Osteoblast (primary cell): ENCODE measurements around the gene TEX13B. TPM values are rescaled to one million over a fixed set of nuclear protein-coding genes. Genes with fewer than 3 reads are reported as not detected.

Source experiments
- DNase-seq: peaks from one replicate; pipeline ENCODE4 v3.0.0; 2011; ENCODE audit warnings: low spot score, mixed read lengths; ENCODE audit not compliant: insufficient read length; ENCODE audit errors: missing footprints
- H2AFZ ChIP-seq: 2 replicates; pipeline ENCODE4 v1.6.0; 2011; ENCODE audit warnings: mild to moderate bottlenecking, low read length
- H3K27ac ChIP-seq: 2 replicates; pipeline ENCODE4 v1.5.1; 2011; ENCODE audit warnings: mild to moderate bottlenecking, low read depth, low read length, moderate library complexity
- H3K27me3 ChIP-seq: 2 replicates; pipeline ENCODE4 v1.6.0; 2012; ENCODE audit warnings: mild to moderate bottlenecking, control low read depth, inconsistent platforms, low read length, moderate library complexity; ENCODE audit not compliant: insufficient read depth
- H3K36me3 ChIP-seq: 2 replicates; pipeline ENCODE4 v1.5.1; 2011; ENCODE audit warnings: mild to moderate bottlenecking, low read length, control low read depth, moderate library complexity; ENCODE audit not compliant: insufficient read depth
- H3K4me1 ChIP-seq: 2 replicates; pipeline ENCODE4 v1.5.1; 2011; ENCODE audit warnings: mild to moderate bottlenecking, low read length, control low read depth, moderate library complexity; ENCODE audit not compliant: insufficient read depth
- H3K4me2 ChIP-seq: 2 replicates; pipeline ENCODE4 v1.6.0; 2011; ENCODE audit warnings: mild to moderate bottlenecking, low read length; ENCODE audit not compliant: insufficient read depth
- H3K4me3 ChIP-seq: fragments of 200-600 bp; sonication (generic); 3 replicates; pipeline ENCODE4 v1.5.1; 2012; ENCODE audit warnings: mild to moderate bottlenecking, low read length, inconsistent platforms; ENCODE audit not compliant: insufficient read depth
- H3K79me2 ChIP-seq: 2 replicates; pipeline ENCODE4 v1.6.0; 2012; ENCODE audit warnings: mild to moderate bottlenecking, low read length, control low read depth, inconsistent platforms; ENCODE audit not compliant: insufficient read depth
- H3K9me3 ChIP-seq: 2 replicates; pipeline ENCODE4 v1.5.1; 2011; ENCODE audit warnings: low read depth, low read length, control low read depth
- H4K20me1 ChIP-seq: 2 replicates; pipeline ENCODE4 v1.6.0; 2012; ENCODE audit warnings: mild to moderate bottlenecking, low read length, control low read depth; ENCODE audit not compliant: insufficient read depth
- total RNA-seq: library from RNA; depleted of rRNA; stranded (reverse); fragments of >200 nt; gene quantifications from 2 replicates; pipeline ENCODE4 v1.2.3, GENCODE V29; 2012
- TF ChIP-seq, protein P1 (sequence below): IDR thresholded peaks from 2 replicates; pipeline ENCODE4 v1.5.1; 2011; ENCODE audit warnings: mild to moderate bottlenecking, low read depth, low read length, moderate library complexity; ENCODE audit errors: extremely low read depth

TEX13B gene
- total RNA-seq, 1 donor = not detected

DNA sequence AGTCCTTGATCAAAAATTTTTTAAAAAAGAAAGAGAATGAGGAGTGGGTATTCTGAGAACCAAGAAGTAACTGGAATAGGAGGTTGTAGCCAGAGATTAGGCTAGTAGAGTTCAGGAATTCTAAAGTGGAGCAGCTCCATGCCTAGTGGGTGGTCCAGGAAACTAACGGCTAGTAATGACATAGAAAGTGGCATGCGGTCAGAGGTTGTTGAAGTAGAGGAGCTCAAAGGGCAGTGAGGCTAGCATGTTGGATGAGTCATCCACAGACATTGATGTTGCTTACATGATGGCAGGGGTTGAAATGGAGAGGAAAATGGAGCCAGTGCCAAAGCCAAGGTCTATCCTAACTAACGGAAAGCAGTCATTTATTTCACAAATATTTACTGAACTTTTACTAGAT lies 42.1 kb downstream of the TEX13B start:
- peaks cover 4% of the 10 kb centered on the region for H3K27me3 ChIP-seq
- H3K27ac ChIP-seq = no peak overlapping the region
- no peaks in the 10 kb centered on the region for H4K20me1 ChIP-seq

GRCh38 chrX:107936434-107936730 lies 45.8 kb downstream of the TEX13B start:
- Histone ChIP-seq H3K4me1 (no peaks in the 10 kb centered on the region), H3K36me3 (no peaks in the 10 kb centered on the region), H3K27ac (no peak overlapping the region), H2AFZ (no peak overlapping the region), H4K20me1 (peaks cover 4% of the 10 kb centered on the region), H3K27me3 (peaks cover 4% of the 10 kb centered on the region), H3K4me2 (no peak overlapping the region), H3K4me3 (no peak overlapping the region), H3K79me2 (no peaks in the 10 kb centered on the region), H3K9me3 (no peaks in the 10 kb centered on the region)
- TF ChIP-seq, protein P1, sequence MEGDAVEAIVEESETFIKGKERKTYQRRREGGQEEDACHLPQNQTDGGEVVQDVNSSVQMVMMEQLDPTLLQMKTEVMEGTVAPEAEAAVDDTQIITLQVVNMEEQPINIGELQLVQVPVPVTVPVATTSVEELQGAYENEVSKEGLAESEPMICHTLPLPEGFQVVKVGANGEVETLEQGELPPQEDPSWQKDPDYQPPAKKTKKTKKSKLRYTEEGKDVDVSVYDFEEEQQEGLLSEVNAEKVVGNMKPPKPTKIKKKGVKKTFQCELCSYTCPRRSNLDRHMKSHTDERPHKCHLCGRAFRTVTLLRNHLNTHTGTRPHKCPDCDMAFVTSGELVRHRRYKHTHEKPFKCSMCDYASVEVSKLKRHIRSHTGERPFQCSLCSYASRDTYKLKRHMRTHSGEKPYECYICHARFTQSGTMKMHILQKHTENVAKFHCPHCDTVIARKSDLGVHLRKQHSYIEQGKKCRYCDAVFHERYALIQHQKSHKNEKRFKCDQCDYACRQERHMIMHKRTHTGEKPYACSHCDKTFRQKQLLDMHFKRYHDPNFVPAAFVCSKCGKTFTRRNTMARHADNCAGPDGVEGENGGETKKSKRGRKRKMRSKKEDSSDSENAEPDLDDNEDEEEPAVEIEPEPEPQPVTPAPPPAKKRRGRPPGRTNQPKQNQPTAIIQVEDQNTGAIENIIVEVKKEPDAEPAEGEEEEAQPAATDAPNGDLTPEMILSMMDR = no peak
- peak; percentile 25 for DNase-seq

More for the DNA sequence above, 42.1 kb downstream of the TEX13B start:
- Histone ChIP-seq H3K4me3 (no peak overlapping the region), H3K79me2 (no peaks in the 10 kb centered on the region), H2AFZ (no peak overlapping the region), H3K36me3 (no peaks in the 10 kb centered on the region), H3K9me3 (no peaks in the 10 kb centered on the region), H3K4me1 (no peaks in the 10 kb centered on the region), H3K4me2 (no peak overlapping the region)
- TF ChIP-seq, protein P1 = no peak
- DNase-seq = no peak

DNA sequence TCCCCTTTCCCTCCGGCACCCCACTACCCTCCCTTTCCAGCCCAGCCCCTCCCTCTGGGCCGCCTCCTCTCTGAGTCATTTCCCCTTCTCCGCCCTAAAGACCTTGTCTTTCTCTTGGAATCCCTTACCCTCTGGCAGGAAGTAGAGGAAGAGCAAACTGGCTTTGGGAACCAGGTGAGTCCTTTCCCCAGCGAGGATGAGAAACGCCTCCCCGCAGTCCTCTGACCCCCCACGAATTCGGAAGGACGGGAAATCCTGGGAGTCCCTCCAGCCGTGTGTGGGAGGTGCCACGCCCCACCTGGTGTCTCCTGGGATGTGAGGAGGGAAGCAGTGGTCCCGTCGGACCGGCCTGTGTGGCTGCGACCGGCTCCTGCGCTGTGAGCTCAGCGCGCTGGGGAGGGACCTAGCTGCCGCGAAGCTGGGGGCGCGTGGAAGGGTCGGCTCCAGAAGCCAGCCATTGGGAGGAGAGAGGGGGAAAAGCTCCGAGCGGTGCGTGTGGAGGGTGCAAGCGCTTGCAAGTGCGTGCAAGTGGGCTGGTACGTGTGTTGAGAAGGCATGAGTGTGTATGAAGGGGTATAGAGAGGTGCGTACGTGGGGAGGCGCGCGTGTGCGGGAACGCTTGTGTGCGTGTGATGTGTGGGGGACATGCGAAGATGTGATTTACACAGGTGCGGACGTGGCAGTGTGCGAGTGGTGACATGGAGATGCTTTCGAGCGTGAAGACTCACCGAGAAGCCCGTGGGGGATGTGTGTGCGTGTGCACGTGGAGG lies 46.3 kb downstream of the TEX13B start:
- no peaks in the 10 kb centered on the region for H3K36me3 ChIP-seq
- peak overlapping the region; percentile 51 for H3K4me2 ChIP-seq
- H2AFZ ChIP-seq = no peak overlapping the region
- H4K20me1 ChIP-seq = peaks cover 4% of the 10 kb centered on the region
- TF ChIP-seq, protein P1 = no peak
- no peaks in the 10 kb centered on the region for H3K9me3 ChIP-seq
- H3K27me3 ChIP-seq = peaks cover 4% of the 10 kb centered on the region
- DNase-seq = peak; percentile 43
- H3K27ac ChIP-seq = no peak overlapping the region
- no peaks in the 10 kb centered on the region for H3K4me1 ChIP-seq
- peak overlapping the region; percentile 47 for H3K4me3 ChIP-seq
- no peaks in the 10 kb centered on the region for H3K79me2 ChIP-seq

GRCh38 chrX:107935200-107935599 lies 47.0 kb downstream of the TEX13B start:
- Histone ChIP-seq H3K27me3 (peaks cover 4% of the 10 kb centered on the region), H3K9me3 (no peaks in the 10 kb centered on the region), H3K4me1 (no peaks in the 10 kb centered on the region), H3K79me2 (no peaks in the 10 kb centered on the region), H3K27ac (no peak overlapping the region), H2AFZ (no peak overlapping the region), H3K36me3 (no peaks in the 10 kb centered on the region), H3K4me2 (peak overlapping the region; percentile 51), H3K4me3 (no peak overlapping the region), H4K20me1 (peaks cover 4% of the 10 kb centered on the region)
- DNase-seq = peak; percentile 76
- TF ChIP-seq, protein P1 = no peak
